Kidney (tissue), 14 donors: Measurements from ENCODE around the gene DCN. TPM values are rescaled to one million over a fixed set of nuclear protein-coding genes. Genes with fewer than 3 reads are reported as not detected.

Source experiments
- DNase-seq, 5 donors: peaks; one replicate each; pipeline ENCODE4 v3.0.0-alpha.2; 2013 to 2020
- FAIRE-seq: peaks from 2 replicates; lab custom pipeline; 2012; peaks lifted over from hg19 to GRCh38; lab: Jason Lieb, UNC
- H3K27ac ChIP-seq, 2 donors: one replicate each; pipeline ENCODE4 v1.7.0; 2013; ENCODE audit warnings: low read depth in 2 of 2, low read length in 2 of 2, inconsistent platforms in 1 of 2
- H3K27me3 ChIP-seq: one replicate; pipeline ENCODE4 v1.7.1; 2013; ENCODE audit warnings: low read length, inconsistent platforms; ENCODE audit not compliant: control insufficient read depth, insufficient read depth
- H3K36me3 ChIP-seq, 3 donors: one replicate each; pipeline versions ENCODE4 v1.7.0 to v1.7.1; 2013; ENCODE audit warnings: low read length in 3 of 3, control low read depth in 1 of 3, inconsistent platforms in 1 of 3; ENCODE audit not compliant: insufficient read depth in 3 of 3, control insufficient read depth in 2 of 3
- H3K4me1 ChIP-seq, 3 donors: one replicate each; pipeline versions ENCODE4 v1.7.0 to v1.7.1; 2013; ENCODE audit warnings: low read length in 3 of 3, inconsistent platforms in 1 of 3, low read depth in 1 of 3; ENCODE audit not compliant: control insufficient read depth in 2 of 3, insufficient read depth in 2 of 3
- H3K4me3 ChIP-seq, 3 donors: one replicate each; pipeline versions ENCODE4 v1.7.0 to v1.8.1; 2013; ENCODE audit warnings: low read length in 3 of 3, control low read depth in 1 of 3, inconsistent platforms in 1 of 3
- H3K9ac ChIP-seq, 3 donors: one replicate each; pipeline versions ENCODE4 v1.7.0 to v1.7.1; 2013; ENCODE audit warnings: low read length in 3 of 3, control low read depth in 1 of 3, inconsistent platforms in 1 of 3
- H3K9me3 ChIP-seq, 3 donors: one replicate each; pipeline versions ENCODE4 v1.7.0 to v1.7.1; 2013; ENCODE audit warnings: low read length in 3 of 3, control low read depth in 1 of 3, inconsistent platforms in 1 of 3; ENCODE audit not compliant: control insufficient read depth in 2 of 3, insufficient read depth in 1 of 3
- intact Hi-C: fragments of 100-400 bp; cut with DNase I; formaldehyde crosslinking; loops from one replicate; pipeline ENCODE4 v1.11.1; 2022
- polyA plus RNA-seq: library from polyadenylated mRNA; stranded (reverse); fragments of 350-450 nt; fragmentation: Illumina TruSeq; extraction: RNeasy Lipid Tissue Mini Kit (QIAGEN cat#74804); gene quantifications from one replicate; pipeline ENCODE4 v1.2.3, GENCODE V29; 2014; ENCODE audit warnings: low read depth, low replicate concordance; ENCODE audit not compliant: insufficient read depth
- total RNA-seq: library from RNA; stranded (reverse); fragmentation: NEBNext Ultra II Directional; extraction: Animal tissue kit (Norgen Biotek cat#: 25700); gene quantifications from one replicate; pipeline ENCODE4 v1.2.1, GENCODE V29; 2021
- TF ChIP-seq, protein P1 (sequence below): IDR thresholded peaks from 3 replicates; pipeline ENCODE4 v1.5.1; 2012; ENCODE audit warnings: mild to moderate bottlenecking, moderate library complexity, borderline replicate concordance; ENCODE audit not compliant: insufficient read depth; ENCODE audit errors: extremely low read depth
- donor health status: control.
- donor health status: control.
- donor health status: control.
- donor health status: control.
- donor health status: control.
- donor health status: DM: yes; HTN: yes; CAD: no.
- donor health status: Normal renal cell carcinoma (clear cell type).

Gene DCN
- total and polyA plus RNA-seq, 2 donors from 2014 or later = 239 to 317 TPM

- DNase-seq = no peak
- no peak overlapping the region for H3K4me3 ChIP-seq
- H3K27me3 ChIP-seq = no peaks in the 10 kb centered on the region
- no peaks in the 10 kb centered on the region for H3K36me3 ChIP-seq
- H3K9me3 ChIP-seq = no peaks in the 10 kb centered on the region
- FAIRE-seq = no peak
- TF ChIP-seq, protein P1, sequence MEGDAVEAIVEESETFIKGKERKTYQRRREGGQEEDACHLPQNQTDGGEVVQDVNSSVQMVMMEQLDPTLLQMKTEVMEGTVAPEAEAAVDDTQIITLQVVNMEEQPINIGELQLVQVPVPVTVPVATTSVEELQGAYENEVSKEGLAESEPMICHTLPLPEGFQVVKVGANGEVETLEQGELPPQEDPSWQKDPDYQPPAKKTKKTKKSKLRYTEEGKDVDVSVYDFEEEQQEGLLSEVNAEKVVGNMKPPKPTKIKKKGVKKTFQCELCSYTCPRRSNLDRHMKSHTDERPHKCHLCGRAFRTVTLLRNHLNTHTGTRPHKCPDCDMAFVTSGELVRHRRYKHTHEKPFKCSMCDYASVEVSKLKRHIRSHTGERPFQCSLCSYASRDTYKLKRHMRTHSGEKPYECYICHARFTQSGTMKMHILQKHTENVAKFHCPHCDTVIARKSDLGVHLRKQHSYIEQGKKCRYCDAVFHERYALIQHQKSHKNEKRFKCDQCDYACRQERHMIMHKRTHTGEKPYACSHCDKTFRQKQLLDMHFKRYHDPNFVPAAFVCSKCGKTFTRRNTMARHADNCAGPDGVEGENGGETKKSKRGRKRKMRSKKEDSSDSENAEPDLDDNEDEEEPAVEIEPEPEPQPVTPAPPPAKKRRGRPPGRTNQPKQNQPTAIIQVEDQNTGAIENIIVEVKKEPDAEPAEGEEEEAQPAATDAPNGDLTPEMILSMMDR = no peak
- no peaks in the 10 kb centered on the region for H3K4me1 ChIP-seq
- H3K9ac ChIP-seq = no peak overlapping the region
- intact Hi-C loops = loop anchor here (10.0 kb wide), 1 partner anchor 148 kb away; no protein-coding TSS in a partner anchor
- no peak overlapping the region for H3K27ac ChIP-seq
Observed at GRCh38 chr12:91176358-91176757, 6.3 kb downstream of the DCN start.

DNA sequence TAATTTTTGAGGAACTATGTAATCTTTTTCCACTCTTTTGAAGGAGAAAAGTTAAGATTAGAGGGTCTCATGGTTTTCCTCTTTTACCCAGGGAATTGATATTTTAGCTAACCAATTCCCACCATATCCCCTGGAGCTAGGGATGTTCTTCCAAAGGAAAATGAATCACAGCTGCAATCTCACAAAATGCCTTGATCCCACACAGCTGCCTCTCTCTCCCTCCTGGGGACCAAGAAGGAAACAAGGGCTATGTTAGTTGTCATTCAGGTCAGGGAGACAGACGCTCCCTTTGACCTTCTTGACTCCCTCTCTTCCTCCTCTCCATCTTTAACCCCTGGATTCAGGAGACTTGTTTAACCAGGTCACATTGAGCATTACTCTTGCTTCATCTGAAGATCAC lies 9.5 kb downstream of the DCN start:
- no peaks in the 10 kb centered on the region for H3K36me3 ChIP-seq
- intact Hi-C loops = loop anchor here (10.0 kb wide), 1 partner anchor 152 kb away; no protein-coding TSS in a partner anchor
- no peaks in the 10 kb centered on the region for H3K4me1 ChIP-seq
- H3K27ac ChIP-seq = no peak overlapping the region
- H3K4me3 ChIP-seq = no peak overlapping the region
- no peaks in the 10 kb centered on the region for H3K27me3 ChIP-seq
- no peak for FAIRE-seq
- no peaks in the 10 kb centered on the region for H3K9me3 ChIP-seq
- no peak overlapping the region for H3K9ac ChIP-seq
- DNase-seq = no peak
- TF ChIP-seq, protein P1 = no peak

GRCh38 chr12:91172096-91172495 lies 10.5 kb downstream of the DCN start:
- H3K36me3 ChIP-seq = no peaks in the 10 kb centered on the region
- H3K27ac ChIP-seq = no peak overlapping the region
- no peaks in the 10 kb centered on the region for H3K27me3 ChIP-seq
- no peak overlapping the region for H3K9ac ChIP-seq
- intact Hi-C loops = loop anchor here (10.0 kb wide), 1 partner anchor 153 kb away; no protein-coding TSS in a partner anchor
- FAIRE-seq = no peak
- no peak for DNase-seq
- H3K4me1 ChIP-seq = no peaks in the 10 kb centered on the region
- no peaks in the 10 kb centered on the region for H3K9me3 ChIP-seq
- TF ChIP-seq, protein P1 = no peak
- no peak overlapping the region for H3K4me3 ChIP-seq

GRCh38 chr12:91171476-91171875 lies 11.1 kb downstream of the DCN start:
- TF ChIP-seq, protein P1 = no peak
- H3K4me3 ChIP-seq = no peak overlapping the region
- H3K27ac ChIP-seq = no peak overlapping the region
- H3K27me3 ChIP-seq = no peaks in the 10 kb centered on the region
- no peaks in the 10 kb centered on the region for H3K36me3 ChIP-seq
- no peak for FAIRE-seq
- intact Hi-C loops = loop anchor here (10.0 kb wide), 1 partner anchor 153 kb away; no protein-coding TSS in a partner anchor
- H3K9ac ChIP-seq = no peak overlapping the region
- no peak for DNase-seq
- H3K9me3 ChIP-seq = no peaks in the 10 kb centered on the region
- no peaks in the 10 kb centered on the region for H3K4me1 ChIP-seq
